GM13977 (cell line): ENCODE results near the gene TNRC6C.
A peak's percentile ranks its signal among the peaks of the same experiment; 100 is the strongest.

Experiments
- DNase-seq: peaks from one replicate; pipeline ENCODE4 v3.0.0; 2012; ENCODE audit warnings: low spot score
- in situ Hi-C: fragments of 300-500 bp; cut with MboI; formaldehyde crosslinking; loops from one replicate; pipeline ENCODE4 v1.12.0; 2022; ENCODE audit warnings: low sequenced_read_pairs, low pct_unique_long_range_greater_than_20kb, mixed read lengths, inconsistent platforms; ENCODE audit not compliant: unreplicated experiment
- TF ChIP-seq, protein P1 (sequence below): IDR thresholded peaks from 2 replicates; pipeline ENCODE4 v1.5.1; 2012; ENCODE audit warnings: mild to moderate bottlenecking, control low read depth; ENCODE audit not compliant: insufficient read depth; ENCODE audit errors: extremely low read depth, missing control alignments

Gene TNRC6C

DNA sequence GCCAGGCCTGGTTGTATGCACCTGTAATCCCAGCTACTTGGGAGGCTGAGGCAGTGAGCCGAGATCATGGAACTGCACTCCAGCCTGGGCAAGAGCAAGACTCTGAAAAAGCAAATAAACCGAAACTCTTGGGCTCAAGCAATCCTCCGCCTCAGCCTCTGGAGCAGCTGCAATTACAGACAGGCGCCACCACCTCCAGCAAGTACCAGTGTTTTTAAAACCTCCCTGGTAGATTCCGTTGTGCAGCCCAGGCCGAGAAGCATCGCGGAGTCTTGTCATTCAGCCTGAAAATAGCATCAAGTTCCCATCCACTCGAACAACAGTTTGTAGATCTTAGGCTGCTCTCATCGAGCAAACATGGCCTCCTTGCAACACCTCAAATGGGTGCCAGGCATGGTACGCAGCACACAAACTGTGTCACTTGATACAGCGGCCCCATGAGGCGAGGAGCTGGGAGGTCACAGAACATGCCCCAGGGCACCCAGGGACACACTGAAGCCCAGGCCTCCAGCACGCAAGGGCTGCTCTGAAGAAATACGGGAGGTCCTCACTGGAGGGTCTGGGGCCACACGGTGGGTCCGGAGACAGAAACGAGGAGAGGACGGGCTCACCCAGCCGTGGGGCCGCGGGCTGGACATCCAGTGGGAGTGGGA, 152.0 kb downstream of the TNRC6C start:
- in situ Hi-C loops, result no loop called here
- TF ChIP-seq, protein P1, sequence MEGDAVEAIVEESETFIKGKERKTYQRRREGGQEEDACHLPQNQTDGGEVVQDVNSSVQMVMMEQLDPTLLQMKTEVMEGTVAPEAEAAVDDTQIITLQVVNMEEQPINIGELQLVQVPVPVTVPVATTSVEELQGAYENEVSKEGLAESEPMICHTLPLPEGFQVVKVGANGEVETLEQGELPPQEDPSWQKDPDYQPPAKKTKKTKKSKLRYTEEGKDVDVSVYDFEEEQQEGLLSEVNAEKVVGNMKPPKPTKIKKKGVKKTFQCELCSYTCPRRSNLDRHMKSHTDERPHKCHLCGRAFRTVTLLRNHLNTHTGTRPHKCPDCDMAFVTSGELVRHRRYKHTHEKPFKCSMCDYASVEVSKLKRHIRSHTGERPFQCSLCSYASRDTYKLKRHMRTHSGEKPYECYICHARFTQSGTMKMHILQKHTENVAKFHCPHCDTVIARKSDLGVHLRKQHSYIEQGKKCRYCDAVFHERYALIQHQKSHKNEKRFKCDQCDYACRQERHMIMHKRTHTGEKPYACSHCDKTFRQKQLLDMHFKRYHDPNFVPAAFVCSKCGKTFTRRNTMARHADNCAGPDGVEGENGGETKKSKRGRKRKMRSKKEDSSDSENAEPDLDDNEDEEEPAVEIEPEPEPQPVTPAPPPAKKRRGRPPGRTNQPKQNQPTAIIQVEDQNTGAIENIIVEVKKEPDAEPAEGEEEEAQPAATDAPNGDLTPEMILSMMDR, result no peak

DNA sequence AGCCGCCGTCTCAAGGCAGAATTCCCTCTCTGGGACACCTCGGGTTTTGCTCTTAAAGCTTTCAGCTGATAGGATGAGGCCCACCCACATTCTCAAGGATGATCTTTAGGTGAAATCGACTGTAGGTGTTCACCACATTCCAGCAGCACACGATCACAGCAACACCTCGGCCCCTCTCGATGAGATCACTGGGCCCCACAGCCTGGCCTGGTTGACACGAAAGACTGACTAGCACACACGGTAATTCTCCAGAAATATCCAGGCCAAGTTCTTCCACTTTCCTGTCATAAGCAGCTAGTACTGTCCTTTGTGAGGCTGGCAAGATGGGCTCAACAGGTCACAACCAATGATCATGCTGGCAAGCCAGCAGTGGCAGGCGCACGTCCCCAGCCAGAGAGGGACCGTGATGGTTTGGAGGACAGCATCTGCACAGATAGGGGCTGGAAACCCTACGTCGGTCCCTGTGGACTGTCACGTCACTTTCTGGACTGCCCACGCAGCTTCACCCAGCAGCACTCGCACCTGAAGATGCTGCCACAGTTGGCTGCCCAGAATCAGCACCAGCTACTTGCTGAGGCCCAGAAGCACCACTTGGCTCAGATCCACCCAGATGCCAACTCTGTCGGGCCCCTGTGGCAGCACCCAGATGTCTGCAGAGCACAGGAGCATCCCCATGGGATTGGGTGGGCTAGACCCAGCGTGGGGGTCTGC, 152.7 kb downstream of the TNRC6C start:
- TF ChIP-seq, protein P1, result no peak
- in situ Hi-C loops, result no loop called here
- DNase-seq, result no peak

More for the DNA sequence above, 152.0 kb downstream of the TNRC6C start:
- no peak for DNase-seq

DNA sequence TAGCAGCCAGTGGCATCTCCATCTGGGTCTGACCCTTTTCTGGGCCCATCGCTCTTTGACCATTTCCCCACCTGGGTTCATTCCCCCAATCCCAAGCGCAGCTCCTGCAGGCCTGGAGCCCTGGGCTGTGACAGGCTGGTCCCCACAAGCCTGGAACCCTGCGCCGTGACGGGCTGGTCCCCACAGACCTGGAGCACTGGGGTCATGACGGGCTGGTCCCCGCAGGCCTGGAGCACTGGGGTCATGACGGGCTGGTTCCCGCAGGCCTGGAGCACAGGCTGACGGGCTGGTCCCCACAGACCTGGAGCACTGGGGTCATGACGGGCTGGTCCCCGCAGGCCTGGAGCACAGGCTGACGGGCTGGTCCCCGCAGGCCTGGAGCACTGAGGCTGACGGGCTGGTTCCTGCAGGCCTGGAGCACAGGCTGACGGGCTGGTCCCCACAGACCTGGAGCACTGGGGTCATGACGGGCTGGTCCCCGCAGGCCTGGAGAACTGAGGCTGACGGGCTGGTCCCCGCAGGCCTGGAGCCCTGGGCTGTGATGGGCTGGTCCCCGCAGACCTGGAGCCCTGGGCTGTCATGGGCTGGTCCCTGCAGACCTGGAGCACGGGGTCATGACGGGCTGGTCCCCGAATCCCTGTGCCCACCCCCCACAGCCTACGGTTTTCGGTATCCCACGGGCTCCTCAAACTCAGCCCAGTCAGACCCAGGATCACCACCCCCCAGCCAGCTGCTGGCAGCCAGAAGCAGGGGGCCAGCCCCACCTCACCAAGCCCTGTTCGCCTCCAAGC, 153.4 kb downstream of the TNRC6C start:
- no peak for DNase-seq
- in situ Hi-C loops, result no loop called here
- TF ChIP-seq, protein P1, result peak; percentile 23

DNA sequence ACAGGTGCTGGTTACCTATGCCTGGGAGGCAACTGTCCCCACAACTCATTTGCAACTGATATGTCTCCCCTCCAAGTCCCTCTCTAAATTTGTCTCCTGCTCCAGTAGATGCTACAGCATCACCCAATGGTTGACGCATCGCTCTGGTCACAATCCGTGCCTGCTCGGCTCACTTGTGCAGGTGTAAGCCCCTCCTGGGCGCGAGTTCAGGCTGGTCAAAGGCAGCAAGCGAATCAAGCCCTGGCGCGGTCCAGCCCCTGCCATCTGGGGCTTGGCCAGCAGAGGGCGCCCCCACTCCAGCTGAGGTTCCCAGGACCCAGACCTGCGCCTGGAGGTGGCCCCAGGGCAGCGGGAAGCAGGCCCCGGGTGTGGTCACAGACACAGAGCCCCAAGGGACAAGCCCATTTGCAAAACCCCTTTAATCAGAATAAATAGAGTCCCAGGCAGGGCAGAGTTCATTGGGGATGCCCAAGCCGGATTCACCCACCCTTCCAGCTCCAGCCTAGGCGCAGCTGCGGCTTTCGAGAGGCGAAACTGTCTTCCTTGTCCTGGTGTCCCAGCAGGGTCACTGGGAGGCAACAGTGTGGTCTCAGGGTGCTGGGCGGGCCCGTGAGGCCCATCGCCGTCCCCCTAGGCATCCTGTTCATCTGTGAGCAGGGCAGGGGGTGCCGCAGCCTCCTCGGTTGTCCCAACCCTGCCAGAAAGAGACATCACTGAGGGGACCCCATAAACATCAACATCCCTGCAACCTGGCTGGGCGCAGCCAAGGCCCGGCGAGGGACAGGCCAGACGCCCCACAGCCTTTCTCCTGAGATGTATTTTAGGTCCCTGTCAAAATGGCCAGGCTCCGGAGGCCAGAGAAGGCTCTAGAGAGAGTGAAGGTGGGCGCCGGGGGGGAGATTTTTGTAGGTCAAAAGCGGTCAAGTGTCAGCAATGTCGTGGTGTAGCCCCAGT, 154.3 kb downstream of the TNRC6C start:
- TF ChIP-seq, protein P1, result peak; percentile 97
- in situ Hi-C loops, result no loop called here
- DNase-seq, result peak; percentile 90

DNA sequence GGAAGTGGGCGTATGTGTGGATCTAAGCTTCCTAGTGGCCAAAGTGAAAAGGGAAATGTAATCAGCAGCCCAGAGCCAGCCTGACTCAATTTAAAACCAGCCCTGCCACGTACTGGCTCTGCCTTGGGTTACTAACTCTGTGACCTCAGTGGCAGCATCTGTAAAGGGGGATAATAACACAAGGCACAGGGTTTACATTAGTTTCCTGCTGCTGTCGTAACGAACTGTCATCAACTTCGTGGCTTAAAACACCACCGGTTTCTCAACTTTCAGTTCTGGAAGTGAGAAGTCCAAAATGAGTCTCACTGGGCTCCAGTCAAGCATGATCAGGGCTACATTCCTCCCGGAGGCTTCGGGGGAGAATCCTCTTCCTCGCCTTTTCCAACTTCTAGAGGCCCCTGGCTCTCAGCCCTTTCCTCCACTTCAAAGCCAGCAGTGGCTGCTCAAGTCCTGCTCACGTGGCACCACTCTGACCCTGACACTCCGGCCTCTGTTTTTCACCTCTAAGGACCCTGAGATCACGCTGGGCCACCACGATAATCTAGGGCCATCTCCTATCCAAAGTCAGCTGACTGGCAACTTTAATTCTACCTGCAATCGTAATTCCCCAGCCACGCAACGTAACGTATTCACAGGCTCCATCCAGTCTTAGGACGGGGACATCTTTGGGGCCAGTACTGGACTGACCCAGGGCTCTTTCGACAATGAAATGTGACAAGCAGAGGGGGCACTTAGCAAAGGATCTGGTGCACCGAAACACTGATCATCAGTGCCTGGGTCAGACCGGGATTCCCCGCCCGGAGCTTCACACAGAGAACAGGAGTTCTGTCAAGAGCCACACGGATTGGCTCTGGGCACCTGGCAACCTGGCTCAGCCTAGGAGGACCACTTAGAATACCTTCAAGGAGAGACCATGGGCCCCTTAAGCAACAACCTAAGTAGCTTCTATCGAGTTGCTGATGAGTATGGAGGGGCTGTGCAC, 155.6 kb downstream of the TNRC6C start:
- TF ChIP-seq, protein P1, result no peak
- in situ Hi-C loops, result no loop called here
- DNase-seq, result peak; percentile 74
